Activated T-helper 1 cell treated with anti-CD3 and anti-CD28 coated beads, Interleukin-12 subunit alpha, Interleukin-12 subunit beta, Interleukin-2, Interleukin-4 antibody, amounts not matched to agents 30 ng/mL and 10 ng/mL and 1 ng/mL, durations not matched to agents 14 hours and 24 hours and 36 hours (primary cell): ENCODE results near the gene SLC5A10. TPM values are rescaled to one million over a fixed set of nuclear protein-coding genes. Genes with fewer than 3 reads are reported as not detected.

Experiments
- DNase-seq: peaks from one replicate; pipeline ENCODE4 v3.0.0; 2021; ENCODE audit warnings: low spot score
- H3K27ac Mint-ChIP-seq: one replicate; pipeline ENCODE4 v1.8.0; 2021; ENCODE audit warnings: mild to moderate bottlenecking, mixed read lengths
- H3K27me3 Mint-ChIP-seq: one replicate; pipeline ENCODE4 v1.8.0; 2022; ENCODE audit warnings: mild to moderate bottlenecking, moderate library complexity, mixed read lengths; ENCODE audit not compliant: insufficient read depth
- H3K36me3 Mint-ChIP-seq: one replicate; pipeline ENCODE4 v1.8.0; 2021; ENCODE audit warnings: low read depth, mixed read lengths
- H3K4me1 Mint-ChIP-seq: one replicate; pipeline ENCODE4 v1.8.0; 2021; ENCODE audit warnings: low read depth, mixed read lengths
- H3K4me3 Mint-ChIP-seq: one replicate; pipeline ENCODE4 v1.8.0; 2021; ENCODE audit warnings: mild to moderate bottlenecking, moderate library complexity, mixed read lengths
- H3K9me3 Mint-ChIP-seq: one replicate; pipeline ENCODE4 v1.8.0; 2021; ENCODE audit warnings: mixed read lengths
- intact Hi-C: fragments of 100-400 bp; cut with micrococcal nuclease; formaldehyde crosslinking; loops from one replicate; pipeline ENCODE4 v1.15.1; 2024
- total RNA-seq: library from RNA; stranded (reverse); gene quantifications from 2 replicates; pipeline ENCODE4 v1.2.3, GENCODE V29; 2022

SLC5A10 gene
- total RNA-seq, 1 donor from 2014 or later, result not detected

- no peaks in the 10 kb centered on the region for H3K9me3 Mint-ChIP-seq
- DNase-seq, result no peak
- H3K4me3 Mint-ChIP-seq, result peak overlapping the region; percentile 37
- no peaks in the 10 kb centered on the region for H3K27me3 Mint-ChIP-seq
- peaks cover 29% of the 10 kb centered on the region for H3K36me3 Mint-ChIP-seq
- intact Hi-C loops, result no loop called here
- peak overlapping the region; percentile 51 for H3K27ac Mint-ChIP-seq
- peaks cover 32% of the 10 kb centered on the region for H3K4me1 Mint-ChIP-seq
These were observed 26.8 kb upstream of the SLC5A10 start for GRCh38 chr17:18925187-18925586.

GRCh38 chr17:18928628-18929125, 23.3 kb upstream of the SLC5A10 start:
- Mint-ChIP-seq H3K36me3 (peaks cover 37% of the 10 kb centered on the region), H3K4me1 (peaks cover 25% of the 10 kb centered on the region), H3K27ac (no peak overlapping the region), H3K27me3 (no peaks in the 10 kb centered on the region), H3K9me3 (no peaks in the 10 kb centered on the region), H3K4me3 (no peak overlapping the region)
- intact Hi-C loops, result no loop called here
- DNase-seq, result no peak

- DNase-seq, result no peak
- intact Hi-C loops, result no loop called here
These were observed 19.5 kb upstream of the SLC5A10 start for GRCh38 chr17:18932360-18933055.

GRCh38 chr17:18933102-18934058, 18.6 kb upstream of the SLC5A10 start:
- intact Hi-C loops, result no loop called here
- Mint-ChIP-seq H3K4me3 (no peak overlapping the region), H3K36me3 (peaks cover 29% of the 10 kb centered on the region), H3K9me3 (no peaks in the 10 kb centered on the region), H3K4me1 (peaks cover 18% of the 10 kb centered on the region), H3K27me3 (peaks cover 2% of the 10 kb centered on the region), H3K27ac (no peak overlapping the region)
- no peak for DNase-seq

More at GRCh38 chr17:18932360-18933055, 19.5 kb upstream of the SLC5A10 start:
- Mint-ChIP-seq H3K36me3 (peaks cover 31% of the 10 kb centered on the region), H3K4me1 (peaks cover 18% of the 10 kb centered on the region), H3K27ac (no peak overlapping the region), H3K9me3 (no peaks in the 10 kb centered on the region), H3K27me3 (peaks cover 2% of the 10 kb centered on the region), H3K4me3 (no peak overlapping the region)

- peaks cover 6% of the 10 kb centered on the region for H3K4me1 Mint-ChIP-seq
- no peak overlapping the region for H3K4me3 Mint-ChIP-seq
- no peak for DNase-seq
- intact Hi-C loops, result no loop called here
- no peak overlapping the region for H3K27ac Mint-ChIP-seq
- H3K36me3 Mint-ChIP-seq, result no peaks in the 10 kb centered on the region
- H3K9me3 Mint-ChIP-seq, result no peaks in the 10 kb centered on the region
- H3K27me3 Mint-ChIP-seq, result peaks cover 5% of the 10 kb centered on the region
These were observed 13.8 kb upstream of the SLC5A10 start for GRCh38 chr17:18937981-18938691.

GRCh38 chr17:18938692-18939023, 13.3 kb upstream of the SLC5A10 start:
- Mint-ChIP-seq H3K27me3 (peaks cover 5% of the 10 kb centered on the region), H3K4me3 (no peak overlapping the region), H3K9me3 (no peaks in the 10 kb centered on the region), H3K36me3 (no peaks in the 10 kb centered on the region), H3K27ac (no peak overlapping the region), H3K4me1 (peaks cover under 1% of the 10 kb centered on the region)
- DNase-seq, result no peak
- intact Hi-C loops, result no loop called here

- Mint-ChIP-seq H3K27ac (no peak overlapping the region), H3K4me1 (peaks cover 4% of the 10 kb centered on the region), H3K4me3 (no peak overlapping the region), H3K27me3 (peaks cover 20% of the 10 kb centered on the region), H3K9me3 (no peaks in the 10 kb centered on the region), H3K36me3 (no peaks in the 10 kb centered on the region)
- intact Hi-C loops, result no loop called here
- no peak for DNase-seq
These were observed 7.3 kb upstream of the SLC5A10 start for GRCh38 chr17:18944646-18945045.

GRCh38 chr17:18946536-18946935, 5.4 kb upstream of the SLC5A10 start:
- intact Hi-C loops, result no loop called here
- H3K27ac Mint-ChIP-seq, result no peak overlapping the region
- H3K9me3 Mint-ChIP-seq, result no peaks in the 10 kb centered on the region
- peaks cover 4% of the 10 kb centered on the region for H3K4me1 Mint-ChIP-seq
- H3K36me3 Mint-ChIP-seq, result no peaks in the 10 kb centered on the region
- no peak for DNase-seq
- H3K4me3 Mint-ChIP-seq, result no peak overlapping the region
- H3K27me3 Mint-ChIP-seq, result peaks cover 17% of the 10 kb centered on the region

GRCh38 chr17:18947866-18948265, 4.1 kb upstream of the SLC5A10 start:
- intact Hi-C loops, result no loop called here
- Mint-ChIP-seq H3K4me3 (no peak overlapping the region), H3K27ac (no peak overlapping the region), H3K4me1 (peaks cover 4% of the 10 kb centered on the region), H3K36me3 (no peaks in the 10 kb centered on the region), H3K27me3 (peaks cover 17% of the 10 kb centered on the region), H3K9me3 (no peaks in the 10 kb centered on the region)
- DNase-seq, result no peak

- Mint-ChIP-seq H3K9me3 (no peaks in the 10 kb centered on the region), H3K27me3 (peaks cover 20% of the 10 kb centered on the region), H3K27ac (no peak overlapping the region), H3K4me3 (no peak overlapping the region), H3K4me1 (peaks cover 4% of the 10 kb centered on the region), H3K36me3 (no peaks in the 10 kb centered on the region)
- no peak for DNase-seq
- intact Hi-C loops, result no loop called here
These were observed 3.4 kb upstream of the SLC5A10 start for GRCh38 chr17:18948476-18949006.

- no peak overlapping the region for H3K27ac Mint-ChIP-seq
- H3K27me3 Mint-ChIP-seq, result peaks cover 20% of the 10 kb centered on the region
- H3K36me3 Mint-ChIP-seq, result no peaks in the 10 kb centered on the region
- H3K4me1 Mint-ChIP-seq, result peaks cover 11% of the 10 kb centered on the region
- no peaks in the 10 kb centered on the region for H3K9me3 Mint-ChIP-seq
- intact Hi-C loops, result no loop called here
- no peak overlapping the region for H3K4me3 Mint-ChIP-seq
- no peak for DNase-seq
These were observed 2.4 kb upstream of the SLC5A10 start for GRCh38 chr17:18949566-18949965.

- H3K4me3 Mint-ChIP-seq, result no peak overlapping the region
- H3K9me3 Mint-ChIP-seq, result no peaks in the 10 kb centered on the region
- H3K27me3 Mint-ChIP-seq, result peaks cover 14% of the 10 kb centered on the region
- DNase-seq, result no peak
- H3K27ac Mint-ChIP-seq, result no peak overlapping the region
- intact Hi-C loops, result no loop called here
- H3K4me1 Mint-ChIP-seq, result peaks cover 16% of the 10 kb centered on the region
- H3K36me3 Mint-ChIP-seq, result no peaks in the 10 kb centered on the region
These were observed 1.6 kb upstream of the SLC5A10 start for GRCh38 chr17:18950346-18950745.
